SKM-1 (cell line): ENCODE data around the gene NFIA.

Experiments used
- DNase-seq: peaks from one replicate; lab custom pipeline; 2025; ENCODE audit not compliant: unreplicated experiment; lab: John Stamatoyannopoulos, UW

NFIA gene

DNA sequence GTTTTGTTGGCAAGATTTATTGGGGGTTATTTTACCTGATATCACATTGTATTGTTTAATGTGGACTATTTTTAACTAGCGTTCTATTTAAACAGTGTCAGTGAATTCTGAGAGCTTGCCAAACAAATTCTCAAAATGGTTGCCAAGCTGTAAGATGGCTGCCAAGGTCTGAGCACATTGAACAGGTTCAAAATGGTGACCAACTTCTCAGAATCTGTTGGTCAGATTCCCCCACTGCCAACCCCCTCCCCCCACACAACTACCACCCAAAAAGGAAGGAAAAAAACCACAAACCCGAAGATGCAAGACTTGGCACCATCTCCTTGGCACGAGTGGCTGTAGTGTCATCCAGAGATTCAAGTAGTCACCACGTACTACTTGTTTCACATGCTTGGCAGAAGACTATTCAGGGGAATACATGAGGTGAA is 159.1 kb downstream of the NFIA start:
- no peak for DNase-seq

DNA sequence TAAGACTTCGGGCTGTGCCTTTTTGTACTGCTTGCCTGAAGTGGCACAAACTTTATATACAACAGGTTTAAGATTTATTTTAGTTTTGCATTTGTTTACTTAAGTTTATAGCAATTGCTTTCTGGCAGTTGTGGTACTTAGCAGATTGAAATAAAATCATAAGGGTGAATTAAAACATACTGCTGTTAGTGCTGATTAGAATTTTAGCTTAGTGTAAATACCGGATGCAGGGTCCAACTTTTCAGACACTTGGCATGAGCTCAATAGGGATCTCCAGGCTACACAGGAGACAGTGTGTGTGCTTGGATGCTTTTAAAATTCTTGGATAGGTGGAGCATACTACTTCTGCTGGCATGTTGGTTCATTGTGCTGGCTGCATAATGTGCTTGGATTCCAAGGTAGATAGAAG is 159.6 kb downstream of the NFIA start:
- DNase-seq, result no peak

DNA sequence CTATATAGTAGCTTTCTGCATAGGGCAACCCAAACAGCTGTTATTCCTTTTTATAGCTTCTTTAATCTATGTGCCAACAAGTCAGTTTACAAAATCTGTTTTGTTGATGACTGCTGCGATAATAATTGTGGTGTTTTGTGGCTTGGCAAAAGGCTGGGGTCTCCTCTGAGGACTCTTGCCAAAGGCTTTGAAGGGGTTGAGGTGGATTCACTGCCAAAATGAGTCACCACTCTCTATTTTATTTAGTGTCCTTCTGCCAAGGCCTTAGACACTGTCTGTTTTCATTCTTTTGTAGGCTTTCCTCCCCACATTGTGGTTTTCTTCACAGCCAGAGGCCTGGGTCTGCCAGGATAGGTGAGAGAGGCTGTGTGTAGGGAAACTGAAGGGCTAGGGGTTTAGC is 161.8 kb downstream of the NFIA start:
- DNase-seq, result no peak

DNA sequence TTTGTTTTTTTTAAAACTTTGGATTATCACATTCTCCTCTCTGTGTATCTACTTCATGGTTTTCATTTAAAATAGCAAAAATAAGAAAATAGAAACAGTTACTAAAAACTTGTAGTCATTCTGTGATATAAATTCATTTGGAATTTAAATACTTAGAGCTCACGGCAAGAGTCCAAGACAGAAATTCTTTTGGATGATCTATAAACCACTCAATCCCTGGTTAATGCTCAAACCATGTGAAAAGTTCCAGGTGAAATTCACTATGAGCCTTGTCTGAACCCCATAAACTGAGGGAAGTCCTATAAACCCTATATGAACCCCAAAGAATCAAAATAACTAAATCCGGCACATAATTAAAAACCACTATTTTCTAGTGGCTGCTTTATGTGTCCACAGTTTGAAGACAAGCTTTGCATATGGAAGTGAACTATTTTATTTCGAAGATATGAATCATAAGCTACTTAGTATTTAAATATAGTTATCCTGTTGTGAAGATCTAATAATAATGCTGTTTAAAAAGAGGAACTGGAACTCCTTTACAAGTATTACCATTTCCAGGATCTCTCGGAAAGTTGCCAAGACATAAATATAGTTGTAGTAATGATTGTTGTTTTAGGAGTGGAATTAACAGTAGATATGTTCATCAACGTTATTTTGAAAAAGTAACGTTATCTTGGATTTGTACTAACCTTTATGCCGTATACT is 163.5 kb downstream of the NFIA start:
- no peak for DNase-seq

DNA sequence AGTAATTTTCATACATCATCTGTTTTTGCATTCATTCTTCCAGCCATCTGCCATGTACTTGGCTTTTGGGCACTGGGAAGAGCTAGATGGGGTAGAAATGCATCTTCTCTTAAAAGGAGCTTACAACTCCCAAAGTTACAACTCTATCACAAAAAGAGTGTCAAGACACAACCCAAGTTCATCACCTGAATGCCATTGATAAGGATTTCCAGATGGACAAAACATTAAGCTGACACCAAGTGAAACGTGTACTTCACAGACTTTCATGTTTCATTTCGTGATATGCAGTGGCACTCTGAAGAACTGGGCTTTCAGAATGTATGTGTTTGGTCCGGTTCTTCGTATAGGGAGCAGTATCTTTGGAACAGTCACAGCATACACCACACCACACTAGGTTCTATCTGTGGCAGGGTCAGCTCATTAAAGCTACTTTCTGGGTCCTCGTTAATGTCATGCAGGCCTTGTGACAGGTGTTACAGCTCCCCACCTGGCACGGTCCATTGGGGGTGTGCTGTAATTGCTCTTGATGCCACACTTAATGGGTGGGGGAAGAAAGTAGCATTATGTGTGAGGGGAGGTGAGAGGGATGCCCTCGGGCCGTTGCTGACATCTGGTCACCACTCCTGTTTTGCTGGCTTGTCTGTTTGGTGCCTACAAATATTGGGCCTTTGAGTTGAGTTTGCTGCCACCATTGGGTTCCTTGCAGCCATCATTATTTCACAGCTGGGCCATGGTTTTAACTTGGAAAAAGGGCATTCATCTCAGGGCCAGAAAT is 164.9 kb downstream of the NFIA start:
- DNase-seq, result no peak

DNA sequence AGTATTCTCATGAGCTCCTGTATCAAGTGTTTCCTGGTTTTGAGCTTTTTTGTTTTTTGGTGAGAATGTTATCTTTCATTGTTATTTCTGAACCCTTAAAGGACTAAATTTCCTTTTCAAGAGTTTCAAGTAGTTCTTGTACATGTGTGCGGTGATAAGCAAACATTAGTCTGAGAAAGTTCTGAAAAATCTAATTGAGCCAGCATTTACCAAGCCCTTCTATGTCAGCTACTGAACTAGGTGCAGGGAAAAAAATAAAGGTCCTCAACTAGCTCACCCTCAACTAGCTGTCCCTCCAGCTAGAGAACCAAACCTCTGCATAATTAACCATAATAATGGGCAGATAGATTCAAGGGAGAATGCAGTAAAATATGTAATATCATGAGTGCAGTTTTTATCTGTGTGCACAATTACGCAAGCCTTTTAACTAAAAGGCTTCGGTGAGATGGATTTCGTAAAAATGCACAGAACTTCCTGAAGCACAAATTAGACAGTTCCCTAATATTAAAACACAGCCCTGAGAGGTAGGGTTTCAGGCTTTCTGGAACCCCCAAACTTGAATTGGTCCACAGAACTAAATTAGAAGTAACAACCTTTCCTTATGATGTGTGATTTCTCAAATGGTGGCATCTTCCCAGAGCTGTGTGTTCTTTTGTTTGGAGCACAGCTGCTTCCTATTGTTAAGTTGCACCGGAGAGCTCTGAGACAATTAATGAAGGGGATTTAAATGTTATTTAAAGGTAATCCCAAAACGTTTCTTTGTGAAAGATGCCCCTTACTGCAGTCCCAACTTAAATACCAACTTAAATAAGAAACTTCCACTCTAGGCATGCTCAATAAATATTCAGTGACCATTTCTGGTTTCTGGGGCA is 165.8 kb downstream of the NFIA start:
- no peak for DNase-seq

DNA sequence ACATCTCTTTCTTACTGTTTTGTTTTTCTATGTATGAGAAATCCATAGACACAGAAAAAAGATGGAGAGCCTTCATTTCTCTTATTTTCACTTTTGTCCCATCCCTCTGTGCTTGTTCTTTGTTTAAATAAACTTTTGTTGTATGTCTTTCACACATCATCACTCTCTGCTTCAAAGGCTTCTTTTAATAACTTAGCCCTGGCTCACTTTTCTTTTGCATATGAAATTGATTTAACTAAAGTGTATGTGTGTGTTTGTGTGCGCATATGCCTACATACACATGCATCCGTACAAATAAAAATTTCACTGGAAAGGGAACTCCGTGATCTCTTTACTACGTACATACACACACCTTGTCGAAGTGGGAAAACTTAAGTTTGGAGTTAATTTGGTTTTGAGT is 168.6 kb downstream of the NFIA start:
- no peak for DNase-seq

DNA sequence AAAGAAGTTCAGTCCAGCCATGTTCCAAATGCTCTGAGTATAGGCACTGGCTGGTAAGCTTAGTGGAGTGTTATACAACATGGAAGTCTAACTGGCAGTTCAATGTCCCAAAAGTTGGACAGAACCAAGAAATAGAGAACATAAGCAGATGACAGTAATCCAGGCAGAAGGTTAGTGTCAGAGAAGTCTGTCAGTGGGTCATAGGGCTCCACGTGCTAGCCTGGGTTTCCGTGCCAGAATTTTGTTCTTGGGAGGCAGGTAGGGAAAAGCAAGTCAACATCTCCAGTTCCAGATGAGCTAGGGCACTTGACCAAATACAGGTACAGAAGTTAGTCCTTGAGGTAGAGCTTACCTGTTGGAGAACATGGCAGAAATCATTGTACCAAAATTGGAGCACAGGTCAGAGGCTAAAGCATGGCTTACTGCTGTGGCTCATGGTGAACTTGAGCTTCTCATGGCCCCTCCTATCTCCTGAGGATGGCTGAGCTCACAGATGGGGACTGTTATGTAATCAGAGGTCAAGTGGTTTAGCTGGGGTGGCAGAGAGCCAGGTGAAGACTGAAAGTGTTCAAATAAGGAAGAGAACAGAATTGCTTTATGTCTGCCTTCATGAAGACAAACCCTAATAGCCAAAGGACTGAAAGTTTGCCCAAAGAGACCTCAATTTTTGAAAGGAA is 170.8 kb downstream of the NFIA start:
- peak; percentile 83 for DNase-seq

DNA sequence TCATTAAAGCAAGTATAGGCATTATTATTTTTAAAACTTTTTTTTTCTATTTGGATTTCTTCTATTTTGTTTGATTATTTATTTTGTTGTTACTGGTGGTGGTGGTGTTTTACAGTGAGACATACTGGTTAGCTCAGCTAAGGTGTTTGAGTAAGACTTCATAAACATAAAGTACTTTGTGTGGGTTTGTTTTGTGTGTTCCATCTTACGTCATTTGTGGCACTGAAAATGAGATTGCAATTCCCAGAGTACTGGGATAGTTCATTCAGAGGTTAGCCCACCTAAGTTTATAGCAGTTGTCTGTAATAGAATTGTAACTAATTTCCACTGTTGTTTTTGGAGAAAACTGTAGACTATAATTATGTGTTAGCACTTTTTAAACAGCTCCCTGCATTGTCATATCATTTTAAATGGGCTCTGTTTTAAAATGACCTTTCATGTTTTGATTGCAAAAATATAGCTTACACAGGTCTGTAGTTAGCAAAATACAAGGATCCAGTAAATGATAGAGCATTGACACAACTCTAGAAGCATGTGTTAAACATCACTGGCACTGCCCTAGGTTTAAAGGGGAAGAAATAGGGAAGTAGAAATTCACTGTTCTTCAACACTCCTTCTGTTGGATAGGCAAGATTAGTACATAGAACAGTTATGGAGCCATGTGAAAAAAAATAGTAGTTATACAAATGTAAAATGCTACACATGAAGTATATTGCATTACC is 171.7 kb downstream of the NFIA start:
- peak; percentile 31 for DNase-seq

DNA sequence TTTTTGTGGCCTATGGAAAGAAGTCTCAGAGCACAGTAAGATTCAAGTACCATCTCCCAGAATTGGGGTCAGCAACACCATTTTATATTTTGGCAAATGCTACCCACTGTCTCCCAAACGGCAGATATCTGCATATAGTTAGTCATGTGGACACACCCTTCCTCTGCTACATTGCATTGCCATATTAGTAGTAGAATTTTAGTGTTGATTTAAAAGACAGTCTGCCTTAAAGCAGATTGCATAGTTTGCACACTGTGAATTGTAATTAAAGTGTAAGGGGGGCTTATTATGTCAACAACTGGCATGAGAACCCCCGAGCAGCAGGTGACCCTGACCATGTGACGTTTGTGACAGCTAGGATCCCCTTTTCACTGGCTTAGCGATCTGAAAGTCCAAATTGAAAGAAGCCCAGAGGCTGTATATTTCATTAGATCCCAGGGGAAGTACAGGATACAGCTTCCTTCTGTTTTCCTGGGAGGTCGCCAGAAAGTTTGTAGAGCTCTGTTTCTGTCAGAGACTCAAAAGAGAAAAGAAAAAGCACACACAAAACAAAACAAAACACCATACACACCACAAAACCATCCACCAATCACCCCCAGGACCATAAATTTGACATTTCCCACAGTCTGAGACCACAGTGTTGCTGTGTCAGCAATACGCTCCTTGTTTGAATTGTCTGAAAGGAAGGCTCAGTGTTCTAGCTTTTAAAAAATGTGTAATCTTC is 172.4 kb downstream of the NFIA start:
- DNase-seq, result no peak

DNA sequence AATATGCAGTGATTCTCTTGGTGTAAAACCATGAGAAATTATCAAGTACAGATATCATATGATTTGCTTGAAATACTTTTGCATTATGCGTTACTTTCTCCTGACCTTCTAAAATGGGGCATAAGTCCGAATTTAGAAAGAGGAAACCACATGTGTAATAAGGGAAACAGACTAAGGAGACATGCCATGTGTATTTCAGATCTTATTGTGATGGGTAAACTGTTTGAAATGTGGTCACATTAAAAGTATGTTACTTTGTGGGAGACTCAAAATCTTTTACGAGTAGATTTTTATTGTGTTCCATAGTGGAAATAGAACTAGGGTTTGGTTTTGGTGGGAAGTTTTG is 173.0 kb downstream of the NFIA start:
- peak; percentile 44 for DNase-seq

DNA sequence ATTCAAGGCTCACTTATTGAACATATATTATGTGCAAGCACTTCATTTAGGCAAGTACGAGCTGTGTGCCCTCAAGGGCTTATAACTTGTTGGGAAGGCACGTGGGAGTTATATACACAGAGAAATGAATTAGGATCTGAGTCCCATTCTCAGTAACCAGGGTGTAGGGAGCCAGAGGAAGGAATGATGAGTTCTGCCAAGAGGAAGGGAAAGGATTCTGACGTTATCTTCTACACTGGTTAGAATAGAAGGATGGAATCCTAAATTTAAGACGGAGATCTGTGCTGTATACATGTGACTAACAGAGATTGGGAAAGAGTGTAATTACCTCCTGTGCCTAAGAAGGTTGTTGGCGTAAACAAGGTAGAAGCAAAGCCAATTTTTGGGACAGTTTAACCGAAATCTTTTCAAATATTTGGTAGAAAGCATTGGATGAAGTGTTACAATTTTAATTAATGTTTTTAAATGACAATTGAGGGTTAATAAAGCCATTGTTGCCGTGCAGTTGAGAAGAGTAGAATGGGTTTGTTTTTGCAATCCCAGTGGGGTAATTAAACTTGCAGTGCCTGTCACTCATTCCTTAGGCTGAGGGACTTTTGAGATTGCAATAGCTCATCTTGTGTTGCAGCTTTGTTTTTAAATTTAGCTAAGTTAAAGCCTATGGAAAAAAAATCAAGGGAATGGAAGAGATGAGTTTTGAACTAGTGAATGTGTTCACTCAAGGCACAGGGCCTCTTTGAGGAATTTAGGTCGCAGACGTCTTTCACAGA is 177.2 kb downstream of the NFIA start:
- no peak for DNase-seq

DNA sequence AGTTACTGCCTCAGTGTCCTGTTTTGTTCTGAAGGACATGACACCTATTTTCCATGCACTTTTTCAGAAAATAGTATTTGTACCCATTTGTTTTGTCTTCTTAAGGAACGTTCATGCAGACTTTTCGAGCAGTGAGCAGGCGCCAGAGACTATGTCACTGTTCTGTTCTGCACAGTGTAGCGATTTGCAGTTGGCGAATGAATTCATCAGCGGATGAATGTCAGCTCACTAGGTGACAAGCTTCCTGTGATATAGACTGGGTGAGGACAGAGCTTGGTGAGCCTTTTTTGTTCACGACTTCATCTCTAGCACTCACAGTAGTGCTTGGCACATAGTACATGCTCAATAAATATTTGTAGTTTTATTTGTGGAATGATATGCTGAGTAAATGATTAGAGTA is 177.8 kb downstream of the NFIA start:
- no peak for DNase-seq

DNA sequence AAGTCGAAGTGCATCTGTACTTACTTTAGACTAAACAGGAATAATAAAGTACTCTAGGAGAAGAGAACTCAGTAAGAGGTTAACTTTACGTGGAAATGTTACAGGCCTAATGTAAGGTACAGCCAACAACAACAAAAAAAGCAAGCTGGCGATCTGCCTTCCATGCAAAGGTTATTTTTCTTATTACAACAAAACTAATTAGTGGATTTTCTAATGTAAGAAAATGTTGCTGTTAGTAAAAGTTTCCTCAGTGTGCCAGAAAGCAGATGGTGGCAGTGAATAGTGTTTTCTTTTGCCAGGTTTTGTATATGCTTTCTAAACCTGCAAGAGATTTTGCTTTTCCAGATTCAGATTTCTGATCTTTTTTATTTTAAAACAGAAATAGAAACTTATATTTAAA is 179.2 kb downstream of the NFIA start:
- DNase-seq, result no peak

DNA sequence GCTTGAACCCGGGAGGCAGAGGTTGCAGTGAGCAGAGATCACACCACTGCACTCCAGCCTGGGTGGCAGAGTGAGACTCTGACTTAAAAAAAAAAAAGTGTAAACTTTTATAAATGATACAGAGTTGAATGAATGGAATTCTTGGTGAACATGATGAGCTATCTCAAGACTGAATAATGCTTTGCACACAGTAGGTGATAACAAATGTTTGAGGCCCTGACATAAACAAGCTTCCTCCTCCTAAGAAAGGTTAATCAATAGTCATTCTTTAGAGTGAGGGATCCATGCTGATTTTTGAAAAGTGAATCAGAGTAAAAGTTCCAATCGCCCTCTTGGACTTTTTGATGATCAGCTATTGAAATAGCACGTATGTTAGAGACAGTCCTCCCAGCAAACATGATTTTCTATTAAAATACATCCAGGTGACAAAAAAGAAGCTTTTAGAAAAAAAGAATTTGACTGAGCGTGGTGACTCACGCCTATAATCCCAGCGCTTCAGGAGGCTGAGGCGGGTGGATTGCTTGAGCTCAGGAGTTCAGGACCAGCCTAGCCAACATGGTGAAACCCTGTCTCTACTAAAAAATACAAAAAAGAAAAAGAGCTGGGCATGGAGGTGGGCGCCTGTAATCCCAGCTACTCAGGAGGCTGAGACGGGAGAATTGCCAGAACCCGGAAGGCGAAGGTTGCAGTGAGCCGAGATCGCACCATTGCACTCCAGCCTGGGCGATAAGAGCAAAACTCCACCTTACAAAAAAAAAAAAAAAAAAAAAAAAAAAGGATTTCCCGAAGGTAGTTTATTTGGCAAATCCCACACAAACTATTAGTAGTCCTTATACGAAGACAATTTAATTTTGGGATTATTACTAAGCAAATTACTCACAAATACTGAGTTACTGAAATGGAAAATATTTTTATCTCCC is 181.8 kb downstream of the NFIA start:
- DNase-seq, result no peak

DNA sequence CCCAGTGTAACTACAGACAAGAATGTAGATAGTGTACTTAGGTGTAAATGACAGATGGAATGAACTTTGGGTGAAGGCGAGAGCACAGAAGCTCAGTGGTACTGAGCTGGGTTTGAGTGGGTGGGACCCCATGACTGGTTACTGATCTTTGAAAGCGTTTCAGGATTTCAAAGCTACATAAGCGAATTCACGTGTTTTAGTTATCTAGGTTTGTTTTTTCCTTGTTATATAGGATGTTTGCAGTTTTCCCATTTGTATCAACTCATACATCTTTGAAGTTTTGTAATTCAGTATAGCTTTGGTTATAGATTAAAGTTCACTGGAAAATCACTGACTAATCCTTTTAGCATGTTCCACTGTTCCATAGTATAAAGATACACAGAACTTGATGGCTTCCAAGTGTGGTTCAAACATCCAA is 182.5 kb downstream of the NFIA start:
- DNase-seq, result no peak

DNA sequence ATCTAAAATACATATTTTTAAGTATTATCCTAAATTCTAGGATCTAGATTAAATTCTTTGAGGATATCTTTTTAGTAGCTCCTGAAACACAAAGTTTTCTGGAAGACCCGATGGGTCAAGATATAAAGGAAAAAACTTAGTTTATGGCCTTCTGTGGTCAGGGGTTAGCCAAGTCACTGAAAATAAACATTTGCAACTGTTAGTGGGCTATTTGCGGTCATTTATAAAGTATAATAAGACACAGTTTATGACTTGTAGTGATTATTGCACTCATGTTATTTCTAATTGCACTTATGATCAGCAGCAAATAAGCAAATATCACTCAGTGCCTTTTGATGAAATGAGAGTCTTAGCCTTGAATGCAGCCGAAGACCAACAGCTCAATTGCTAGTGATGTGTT is 183.3 kb downstream of the NFIA start:
- DNase-seq, result no peak

DNA sequence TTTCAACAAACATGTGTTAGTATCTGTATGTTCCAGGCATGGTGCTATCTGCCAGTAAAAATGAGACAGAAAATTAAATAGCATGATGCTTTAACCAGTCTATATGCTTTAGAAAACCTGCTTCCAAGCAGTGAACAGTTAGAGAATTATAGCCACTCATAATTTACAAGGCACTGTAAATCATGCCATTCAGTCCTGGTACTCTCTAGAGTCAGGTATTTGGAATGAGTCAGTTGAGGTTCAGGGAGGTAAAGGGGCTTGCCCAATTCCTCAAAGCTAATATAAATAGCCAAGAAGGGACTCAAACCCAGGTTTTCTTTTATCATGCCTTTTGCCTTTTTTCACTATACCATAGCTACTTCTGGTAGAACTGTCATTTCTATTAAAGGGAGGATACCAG is 184.4 kb downstream of the NFIA start:
- DNase-seq, result no peak
